Activated CD8-positive, alpha-beta T cell treated with anti-CD3 and anti-CD28 coated beads for 36 hours (primary cell): ENCODE measurements around the gene TXNDC9. TPM values are rescaled to one million over a fixed set of nuclear protein-coding genes. Genes with fewer than 3 reads are reported as not detected.
"Not testable (repeated sequence)": the region's sequence is repeated elsewhere in the genome, so short reads cannot be mapped to it uniquely, and the experiment has no call there.

Experiments used
- ATAC-seq: fragments of 200-7000 bp; cut with Tn5 transposase; one replicate; pipeline ENCODE4 v1.10.0; 2021; ENCODE audit warnings: mild to moderate bottlenecking, moderate library complexity
- CTCF ChIA-PET: fragments of 350-600 bp; sonication (Branson Sonifier 250); formaldehyde crosslinking; loops from one replicate; lab custom pipeline; 2021; ENCODE audit warnings: antibody characterized with exemption; lab: Charles Lee
- POLR2A ChIA-PET: fragments of 350-600 bp; sonication (Branson Sonifier 250); formaldehyde crosslinking; loops from one replicate; lab custom pipeline; 2021; ENCODE audit warnings: antibody characterized with exemption; lab: Charles Lee
- DNase-seq: peaks from one replicate; pipeline ENCODE4 v3.0.0-alpha.2; 2020
- H3K27ac Mint-ChIP-seq: one replicate; pipeline ENCODE4 v1.8.0; 2021; ENCODE audit warnings: mild to moderate bottlenecking, mixed read lengths
- H3K27me3 Mint-ChIP-seq: one replicate; pipeline ENCODE4 v1.8.0; 2021; ENCODE audit warnings: mixed read lengths
- H3K36me3 Mint-ChIP-seq: one replicate; pipeline ENCODE4 v1.8.0; 2021; ENCODE audit warnings: low read depth, mixed read lengths
- H3K4me1 Mint-ChIP-seq: one replicate; pipeline ENCODE4 v1.8.0; 2021; ENCODE audit warnings: low read depth, mixed read lengths
- H3K4me3 Mint-ChIP-seq: one replicate; pipeline ENCODE4 v1.8.0; 2021; ENCODE audit warnings: mild to moderate bottlenecking, moderate library complexity, mixed read lengths
- H3K9me3 Mint-ChIP-seq: one replicate; pipeline ENCODE4 v1.8.0; 2021; ENCODE audit warnings: mixed read lengths
- intact Hi-C: fragments of 100-400 bp; cut with micrococcal nuclease; formaldehyde crosslinking; loops from one replicate; pipeline ENCODE4 v1.10.0; 2022
- total RNA-seq, 2 experiments: library from RNA; stranded (reverse); gene quantifications; one replicate each; pipeline ENCODE4 v1.2.3, GENCODE V29; 2021
- TF ChIP-seq, protein P1 (sequence below): fragments of 200-600 bp; IDR thresholded peaks from one replicate; pipeline ENCODE4 v1.8.0; 2022; ENCODE audit warnings: antibody characterized with exemption, mild to moderate bottlenecking

The TXNDC9 gene
- total RNA-seq, 2 experiments from 2014 or later, result 23.0 to 27.0 TPM

DNA sequence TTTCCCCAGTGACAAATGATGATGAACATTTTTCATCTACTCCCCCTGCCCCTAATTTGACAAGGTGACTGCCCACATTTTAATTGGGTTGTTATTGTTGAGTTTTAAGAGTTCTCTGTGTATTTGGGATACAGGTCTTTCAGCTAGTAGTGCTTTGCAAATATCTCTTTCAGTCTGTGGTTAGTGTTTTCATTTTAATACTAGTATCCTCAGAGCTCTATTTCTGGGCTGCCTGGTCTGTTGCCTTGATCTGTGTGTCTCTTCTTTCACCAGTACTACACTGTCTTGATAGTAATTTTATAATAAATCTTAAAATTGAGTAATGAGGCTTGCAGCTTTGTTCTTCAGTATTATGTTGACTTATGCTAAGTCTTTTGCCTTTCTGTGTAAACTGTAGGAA is 20.7 kb upstream of the TXNDC9 start:
- Mint-ChIP-seq H3K9me3 (no peaks in the 10 kb centered on the region), H3K27ac (no peak overlapping the region), H3K27me3 (no peaks in the 10 kb centered on the region), H3K4me1 (peaks cover 43% of the 10 kb centered on the region), H3K36me3 (peaks cover 16% of the 10 kb centered on the region), H3K4me3 (no peak overlapping the region)
- ATAC-seq (no peak), DNase-seq (no peak)
- ChIA-PET CTCF (interaction anchor here (1.0 to 2.1 kb wide), 3 partner anchors 9 to 21 kb away, joined by 3 to 6 read pairs (median 5); partner anchors contain the start of gene TXNDC9), POLR2A (interaction anchor here (1.2 kb wide), 1 partner anchor 20 kb away, joined by 3 read pairs; the partner anchor contains the start of genes EIF5B and TXNDC9)
- TF ChIP-seq, protein P1, sequence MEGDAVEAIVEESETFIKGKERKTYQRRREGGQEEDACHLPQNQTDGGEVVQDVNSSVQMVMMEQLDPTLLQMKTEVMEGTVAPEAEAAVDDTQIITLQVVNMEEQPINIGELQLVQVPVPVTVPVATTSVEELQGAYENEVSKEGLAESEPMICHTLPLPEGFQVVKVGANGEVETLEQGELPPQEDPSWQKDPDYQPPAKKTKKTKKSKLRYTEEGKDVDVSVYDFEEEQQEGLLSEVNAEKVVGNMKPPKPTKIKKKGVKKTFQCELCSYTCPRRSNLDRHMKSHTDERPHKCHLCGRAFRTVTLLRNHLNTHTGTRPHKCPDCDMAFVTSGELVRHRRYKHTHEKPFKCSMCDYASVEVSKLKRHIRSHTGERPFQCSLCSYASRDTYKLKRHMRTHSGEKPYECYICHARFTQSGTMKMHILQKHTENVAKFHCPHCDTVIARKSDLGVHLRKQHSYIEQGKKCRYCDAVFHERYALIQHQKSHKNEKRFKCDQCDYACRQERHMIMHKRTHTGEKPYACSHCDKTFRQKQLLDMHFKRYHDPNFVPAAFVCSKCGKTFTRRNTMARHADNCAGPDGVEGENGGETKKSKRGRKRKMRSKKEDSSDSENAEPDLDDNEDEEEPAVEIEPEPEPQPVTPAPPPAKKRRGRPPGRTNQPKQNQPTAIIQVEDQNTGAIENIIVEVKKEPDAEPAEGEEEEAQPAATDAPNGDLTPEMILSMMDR, result no peak
- intact Hi-C loops, result no loop called here

DNA sequence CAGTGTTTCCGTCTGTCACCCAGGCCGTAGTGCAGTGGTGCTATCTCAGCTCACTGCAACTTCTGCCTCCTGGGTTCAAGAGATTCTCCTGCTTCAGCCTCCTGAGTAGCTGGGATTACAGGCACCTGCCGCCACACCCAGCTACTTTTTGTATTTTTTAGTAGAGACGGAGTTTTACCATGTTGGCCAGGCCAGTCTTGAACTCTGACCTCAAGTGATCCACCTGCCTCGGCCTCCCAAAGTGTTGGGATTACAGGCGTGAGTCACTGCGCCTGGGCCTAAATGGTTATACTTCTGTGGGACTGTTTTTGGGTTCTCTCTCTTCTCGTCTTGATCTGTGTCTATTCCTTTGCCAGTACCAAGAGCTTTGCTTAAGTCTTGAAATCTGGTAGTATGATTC is 18.7 kb upstream of the TXNDC9 start:
- CTCF ChIA-PET, H3K27ac Mint-ChIP-seq, H3K27me3 Mint-ChIP-seq, intact Hi-C loops, H3K9me3 Mint-ChIP-seq, H3K36me3 Mint-ChIP-seq, H3K4me3 Mint-ChIP-seq, DNase-seq, ATAC-seq: not testable (repeated sequence)
- peaks cover 54% of the 10 kb centered on the region for H3K4me1 Mint-ChIP-seq
- POLR2A ChIA-PET, result interaction anchor here (0.7 to 1.6 kb wide), 3 partner anchors 11 to 35 kb away, joined by 3 to 6 read pairs (median 3); partner anchors contain the start of gene TXNDC9

DNA sequence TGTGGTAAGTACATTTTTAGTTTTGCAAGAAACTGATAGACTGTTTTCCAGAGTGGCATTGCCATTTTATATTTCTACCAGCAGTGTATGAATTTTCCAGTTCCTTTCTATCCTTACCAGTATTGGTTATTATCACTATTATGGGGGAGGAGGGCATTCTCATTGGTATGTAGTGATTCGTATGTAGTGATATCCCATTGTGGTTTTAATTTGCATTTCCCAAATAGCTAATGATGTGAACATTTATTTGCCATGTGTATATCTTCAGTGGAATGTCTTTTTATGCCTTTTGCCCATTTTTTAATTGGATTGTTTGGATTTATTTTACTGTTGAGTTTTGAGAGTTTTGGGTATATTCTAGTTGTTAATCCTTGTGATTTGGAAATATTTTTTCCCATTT is 17.9 kb upstream of the TXNDC9 start:
- ChIA-PET POLR2A (interaction anchor here (0.7 to 1.6 kb wide), 2 partner anchors 11 to 18 kb away, joined by 3 to 6 read pairs; partner anchors contain the start of gene TXNDC9), CTCF (no interaction called here)
- no peak for DNase-seq
- TF ChIP-seq, protein P1, result no peak
- peaks cover 9% of the 10 kb centered on the region for H3K36me3 Mint-ChIP-seq
- no peak for ATAC-seq
- intact Hi-C loops, result no loop called here
- no peaks in the 10 kb centered on the region for H3K9me3 Mint-ChIP-seq
- no peaks in the 10 kb centered on the region for H3K27me3 Mint-ChIP-seq
- no peak overlapping the region for H3K27ac Mint-ChIP-seq
- no peak overlapping the region for H3K4me3 Mint-ChIP-seq
- H3K4me1 Mint-ChIP-seq, result peaks cover 61% of the 10 kb centered on the region

DNA sequence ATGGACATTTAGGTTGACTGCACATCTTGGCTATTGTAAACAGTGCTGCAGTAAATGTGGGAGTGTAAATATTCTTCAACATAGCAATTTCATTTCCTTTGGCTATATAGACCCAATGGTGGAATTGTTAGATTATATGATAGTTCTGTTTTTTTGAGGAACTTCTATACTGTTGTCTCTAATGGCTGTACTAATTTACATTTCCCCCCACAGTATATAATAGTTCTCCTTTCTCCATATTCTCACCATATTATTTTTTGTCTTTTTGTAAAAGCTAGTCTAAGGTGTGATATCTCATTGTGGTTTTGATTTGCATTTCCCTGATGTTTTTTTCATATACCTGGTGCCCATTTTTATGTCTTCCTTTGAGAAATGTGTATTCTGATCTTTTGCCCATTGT is 14.1 kb upstream of the TXNDC9 start:
- Mint-ChIP-seq H3K27ac (no peak overlapping the region), H3K4me1 (peaks cover 68% of the 10 kb centered on the region), H3K9me3 (no peaks in the 10 kb centered on the region), H3K36me3 (peaks cover 8% of the 10 kb centered on the region), H3K27me3 (no peaks in the 10 kb centered on the region), H3K4me3 (no peak overlapping the region)
- ChIA-PET CTCF (interaction anchor here (1.0 kb wide), 1 partner anchor 12 kb away, joined by 3 read pairs; no protein-coding TSS in a partner anchor), POLR2A (no interaction called here)
- ATAC-seq (no peak), DNase-seq (no peak)
- intact Hi-C loops, result no loop called here
- TF ChIP-seq, protein P1, result no peak

DNA sequence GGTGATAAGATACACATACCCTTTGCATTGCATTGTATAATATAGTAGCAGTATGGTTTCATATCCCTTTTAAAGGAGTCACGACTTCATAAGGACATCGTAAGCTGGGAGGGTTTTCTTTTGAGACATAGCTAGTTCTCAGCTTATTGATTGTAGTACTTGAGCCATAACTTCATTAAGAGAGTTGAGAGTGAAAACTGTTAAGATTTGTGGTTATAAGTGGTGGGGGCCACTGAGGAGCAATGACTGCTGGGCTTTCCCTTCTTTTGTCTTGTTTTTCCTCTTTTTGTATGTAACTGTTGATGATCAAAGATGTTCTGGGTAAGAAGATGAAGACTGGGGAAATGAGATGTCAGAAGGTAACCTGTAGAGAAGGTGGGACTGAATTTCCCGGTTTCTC is 12.0 kb upstream of the TXNDC9 start:
- ChIA-PET POLR2A (interaction anchor here (2.3 kb wide), 1 partner anchor 11 kb away, joined by 14 read pairs; the partner anchor contains the start of gene EIF5B), CTCF (interaction anchor here (1.2 to 1.4 kb wide), 2 partner anchors 9 to 12 kb away, joined by 3 to 4 read pairs; partner anchors contain the start of gene TXNDC9)
- TF ChIP-seq, protein P1, result no peak
- Mint-ChIP-seq H3K36me3 (peaks cover 8% of the 10 kb centered on the region), H3K9me3 (no peaks in the 10 kb centered on the region), H3K27ac (peak overlapping the region; percentile 67), H3K4me3 (no peak overlapping the region), H3K27me3 (no peaks in the 10 kb centered on the region), H3K4me1 (peaks cover 58% of the 10 kb centered on the region)
- ATAC-seq (peak; percentile 74), DNase-seq (peak; percentile 15)
- intact Hi-C loops, result no loop called here
